Left hindlimb (tissue), 1 donor: ENCODE data around the gene TMEM59.

Experiments
- DNase-seq: peaks from one replicate; pipeline ENCODE4 v3.0.0-alpha.2; 2018

TMEM59 gene

GRCh38 chr1:53981220-53981619 lies 71.8 kb downstream of the TMEM59 start:
- no peak for DNase-seq

GRCh38 chr1:53979712-53980450 lies 73.1 kb downstream of the TMEM59 start:
- no peak for DNase-seq
